ENCODE results near the gene LCE1D.

DNA sequence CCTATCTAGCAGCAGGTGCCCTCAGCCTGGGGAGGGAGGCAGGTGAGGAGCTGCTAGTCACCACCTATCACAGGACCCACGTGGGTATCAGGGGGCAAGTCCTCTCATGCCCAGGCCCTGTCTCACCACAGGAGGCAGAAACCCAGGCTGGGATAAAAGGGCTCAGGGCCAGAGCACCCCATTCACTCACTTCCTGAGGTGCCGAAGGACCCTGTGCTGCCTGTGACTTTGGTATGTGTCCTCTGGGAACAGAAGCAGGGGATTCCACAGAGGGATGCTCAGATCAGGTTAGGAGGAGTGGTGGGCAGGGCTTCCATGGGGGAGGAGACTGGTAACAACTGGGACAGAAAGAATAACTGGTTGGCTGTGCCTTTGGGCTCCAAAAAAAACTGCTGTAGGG is 10.4 kb upstream of the LCE1D start, which contains the start of gene LCE1E:
- TF ChIP-seq CTCF (IDR thresholded peaks at IDR 0.05) (no peak), EZH2 (IDR thresholded peaks at IDR 0.05) (no peak), EZH2phosphoT487 (IDR thresholded peaks at IDR 0.05) (no peak)

Data from neural progenitor cell (in vitro differentiated cells).